CD1c-positive myeloid dendritic cell (primary cell): ENCODE data around the gene NEIL1.
"Not testable (repeated sequence)": the region's sequence is repeated elsewhere in the genome, so short reads cannot be mapped to it uniquely, and the experiment has no call there.

Experiments
- DNase-seq: peaks from one replicate; pipeline ENCODE4 v3.0.0-alpha.2; 2016; ENCODE audit errors: extremely low spot score

The NEIL1 gene, protein sequence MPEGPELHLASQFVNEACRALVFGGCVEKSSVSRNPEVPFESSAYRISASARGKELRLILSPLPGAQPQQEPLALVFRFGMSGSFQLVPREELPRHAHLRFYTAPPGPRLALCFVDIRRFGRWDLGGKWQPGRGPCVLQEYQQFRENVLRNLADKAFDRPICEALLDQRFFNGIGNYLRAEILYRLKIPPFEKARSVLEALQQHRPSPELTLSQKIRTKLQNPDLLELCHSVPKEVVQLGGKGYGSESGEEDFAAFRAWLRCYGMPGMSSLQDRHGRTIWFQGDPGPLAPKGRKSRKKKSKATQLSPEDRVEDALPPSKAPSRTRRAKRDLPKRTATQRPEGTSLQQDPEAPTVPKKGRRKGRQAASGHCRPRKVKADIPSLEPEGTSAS

GRCh38 chr15:75346796-75347221 lies at the start of gene NEIL1:
Gene NEIL1, plus strand, starts transcription at chr15:75347039. Its CDS starts 1,867 bp downstream, at chr15:75348906.
- no peak for DNase-seq

DNA sequence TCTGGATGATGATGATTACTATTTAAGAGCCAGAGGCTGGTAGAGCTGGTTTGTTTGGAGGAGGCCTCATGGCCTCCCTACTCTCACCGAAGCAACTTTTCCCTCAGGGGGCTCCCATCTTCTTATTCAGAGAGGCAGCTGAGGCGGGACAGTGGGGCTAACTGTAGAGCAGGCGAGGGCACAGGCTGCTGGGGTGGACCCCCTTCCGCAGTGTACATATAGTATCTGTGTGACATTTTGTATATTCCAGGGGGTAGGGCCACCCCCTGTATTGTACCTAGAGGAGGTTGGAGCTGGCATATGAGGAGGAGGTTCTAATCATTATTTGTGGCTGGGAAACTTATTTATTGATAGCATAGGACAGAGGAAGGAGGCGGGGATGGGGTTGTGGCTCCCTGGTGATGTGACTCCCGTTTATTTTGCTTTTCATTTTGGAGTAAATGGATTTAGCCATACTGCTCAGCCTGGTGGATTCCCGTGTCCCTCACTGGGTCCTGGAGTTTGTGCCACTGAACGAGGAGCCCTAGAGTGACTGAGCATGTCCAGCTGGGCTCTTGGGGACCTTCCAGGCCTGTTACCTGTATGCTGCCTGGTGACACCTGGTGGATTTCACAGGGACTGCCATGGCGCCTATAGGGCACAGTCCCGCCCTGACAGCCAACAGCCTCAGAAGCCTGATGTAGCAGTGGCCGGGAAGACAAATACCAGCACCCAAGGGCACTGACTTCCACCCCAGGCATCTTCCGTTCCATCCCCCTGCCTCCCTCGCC lies 48.1 kb upstream of the NEIL1 start:
- not testable (repeated sequence) for DNase-seq

DNA sequence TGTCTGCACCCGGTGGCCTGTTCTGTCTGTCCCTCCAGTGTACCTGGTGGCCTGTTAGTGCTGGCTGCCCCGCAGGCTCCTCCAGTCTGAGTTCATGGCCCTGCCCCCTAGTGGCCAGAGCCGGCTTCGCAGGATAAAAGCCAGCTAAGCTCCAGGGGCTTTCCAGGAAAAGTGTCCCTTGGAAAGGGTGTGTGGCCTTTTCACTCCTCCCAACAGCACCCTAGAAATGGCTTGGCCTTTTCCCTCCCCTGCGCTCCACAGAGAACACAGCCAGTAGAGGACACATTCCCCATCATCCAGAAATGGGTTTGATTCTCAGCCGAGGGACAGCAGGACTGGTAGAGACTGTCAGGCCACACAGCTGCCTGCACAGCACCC lies 47.5 kb upstream of the NEIL1 start:
- DNase-seq = not testable (repeated sequence)

- not testable (repeated sequence) for DNase-seq
These were observed 46.8 kb upstream of the NEIL1 start for GRCh38 chr15:75300026-75300425.

DNA sequence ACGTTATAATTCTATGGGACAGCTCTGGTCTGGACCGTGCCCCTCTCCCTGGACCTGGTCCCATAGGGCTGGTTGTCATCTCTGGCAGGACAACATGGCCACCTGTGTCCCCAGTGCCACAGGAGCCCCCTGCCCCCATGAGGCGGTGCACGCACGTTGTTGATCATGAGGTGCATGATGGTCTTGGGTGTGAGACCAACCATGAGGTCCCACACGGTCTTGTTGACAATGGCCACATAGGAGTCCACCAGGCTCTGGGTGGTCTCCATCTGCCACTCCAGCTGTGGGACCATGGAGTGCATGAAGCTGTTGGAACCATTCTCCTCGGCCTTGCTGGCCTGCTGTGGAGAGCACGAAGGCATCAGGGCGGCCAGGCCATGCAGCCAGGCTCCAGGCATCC lies 44.5 kb upstream of the NEIL1 start:
- DNase-seq = no peak

- not testable (repeated sequence) for DNase-seq
These were observed 44.1 kb upstream of the NEIL1 start for GRCh38 chr15:75302753-75303152.

DNA sequence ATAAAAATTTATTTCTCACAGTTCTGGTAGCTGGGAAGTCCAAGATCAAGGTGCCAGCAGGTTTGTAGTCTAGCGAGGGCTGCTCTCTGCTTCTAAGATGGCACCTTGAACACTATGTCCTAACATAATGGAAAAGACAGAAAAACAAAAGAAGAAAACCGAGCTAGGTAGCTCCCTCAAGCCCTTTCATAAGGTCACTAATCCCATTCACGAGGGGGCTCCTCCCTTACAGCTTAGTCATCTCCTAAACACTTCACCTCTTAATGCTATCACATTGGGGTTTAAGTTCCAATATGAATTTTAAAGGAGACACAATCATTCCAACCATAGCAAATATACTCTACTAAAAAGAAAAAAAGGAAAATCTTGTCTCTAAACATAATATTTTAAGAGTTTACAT lies 40.7 kb upstream of the NEIL1 start:
- DNase-seq = no peak

GRCh38 chr15:75307778-75308390 lies 39.0 kb upstream of the NEIL1 start:
- peak; percentile 8 for DNase-seq

DNA sequence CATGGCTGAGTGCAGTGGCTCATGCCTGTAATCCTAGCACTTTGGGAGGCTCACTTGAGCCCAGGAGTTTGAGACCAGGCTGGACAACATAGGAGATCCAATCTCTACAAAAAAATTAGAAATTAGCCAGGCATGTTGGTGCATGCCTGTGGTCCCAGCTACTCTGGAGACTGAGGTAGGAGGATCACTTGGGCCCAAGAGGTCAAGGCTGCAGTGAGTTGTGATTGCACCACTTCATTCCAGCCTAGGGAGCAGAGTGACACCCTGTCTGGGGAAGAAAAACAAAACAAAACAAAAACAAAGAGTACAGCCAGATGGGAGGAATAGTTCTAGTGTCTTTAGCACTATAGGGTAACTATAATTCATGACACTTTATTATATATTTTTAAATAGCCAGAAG lies 37.1 kb upstream of the NEIL1 start:
- DNase-seq = no peak

GRCh38 chr15:75312548-75312947 lies 34.3 kb upstream of the NEIL1 start:
- not testable (repeated sequence) for DNase-seq

DNA sequence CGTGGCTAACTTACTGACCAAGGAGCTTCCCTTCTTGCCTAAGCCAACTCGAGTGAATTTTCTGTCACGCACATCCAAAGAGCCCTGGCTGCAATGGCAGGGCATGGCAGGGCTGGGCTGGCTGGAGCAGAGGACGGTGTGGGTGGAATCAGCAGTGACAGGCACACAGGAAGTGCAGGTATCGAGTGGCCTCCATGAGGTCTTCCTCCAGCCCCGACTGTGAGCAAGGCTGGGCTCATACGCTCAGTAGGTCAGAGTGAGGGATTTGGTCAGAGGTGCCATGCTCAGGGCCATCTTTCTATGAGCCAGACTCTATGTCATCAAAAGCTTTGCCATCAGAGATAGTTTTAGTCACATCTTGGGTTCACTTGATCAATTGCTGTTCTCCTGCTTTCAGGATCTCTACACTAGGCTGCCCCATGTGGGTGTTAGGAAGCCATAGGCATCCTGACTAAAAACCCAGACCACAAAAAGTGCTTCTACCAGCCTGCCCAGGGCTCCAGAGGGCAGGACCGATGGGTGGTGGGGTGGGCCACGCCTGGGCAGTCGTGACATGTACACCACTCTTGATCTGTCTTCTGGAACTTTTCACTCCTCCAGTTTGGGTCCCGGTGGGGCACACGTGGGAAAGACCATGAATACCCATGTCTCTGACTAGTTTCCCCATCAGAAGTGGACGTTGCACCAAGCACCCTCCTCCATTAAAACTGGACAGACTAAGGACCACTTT lies 33.6 kb upstream of the NEIL1 start:
- no peak for DNase-seq

GRCh38 chr15:75314552-75315290 lies 32.1 kb upstream of the NEIL1 start:
- DNase-seq = no peak

DNA sequence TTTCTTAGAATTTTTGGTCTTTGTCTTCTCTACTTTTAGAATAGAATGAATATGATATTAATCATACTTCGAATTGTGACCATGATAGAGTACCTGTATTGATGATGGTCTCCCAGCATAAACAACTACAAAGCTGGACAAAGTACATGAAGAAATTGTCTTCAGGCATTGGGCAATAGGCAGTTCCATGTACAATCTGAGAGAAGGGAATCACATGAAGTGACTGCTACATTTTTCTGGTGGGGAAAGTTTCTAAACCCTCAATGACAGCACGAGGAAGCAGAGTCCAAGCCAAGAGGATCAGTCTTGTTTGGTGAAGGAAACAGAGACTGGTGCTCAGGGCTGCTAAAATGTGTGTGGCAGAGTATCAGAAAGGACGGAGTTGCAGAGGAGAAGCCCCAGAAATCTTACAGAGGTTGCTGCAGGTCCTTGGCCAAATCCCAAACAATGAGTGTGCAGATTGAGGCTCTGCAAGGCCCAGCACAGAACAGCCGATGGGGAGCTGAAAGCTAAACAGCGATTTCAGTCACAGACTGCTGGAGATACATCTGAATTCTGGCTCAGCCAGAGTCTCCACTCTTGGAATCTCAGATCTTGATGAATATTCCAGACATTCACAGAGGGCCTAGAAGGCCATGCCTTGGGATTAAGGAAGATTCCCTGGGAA lies 27.5 kb upstream of the NEIL1 start:
- DNase-seq = not testable (repeated sequence)

DNA sequence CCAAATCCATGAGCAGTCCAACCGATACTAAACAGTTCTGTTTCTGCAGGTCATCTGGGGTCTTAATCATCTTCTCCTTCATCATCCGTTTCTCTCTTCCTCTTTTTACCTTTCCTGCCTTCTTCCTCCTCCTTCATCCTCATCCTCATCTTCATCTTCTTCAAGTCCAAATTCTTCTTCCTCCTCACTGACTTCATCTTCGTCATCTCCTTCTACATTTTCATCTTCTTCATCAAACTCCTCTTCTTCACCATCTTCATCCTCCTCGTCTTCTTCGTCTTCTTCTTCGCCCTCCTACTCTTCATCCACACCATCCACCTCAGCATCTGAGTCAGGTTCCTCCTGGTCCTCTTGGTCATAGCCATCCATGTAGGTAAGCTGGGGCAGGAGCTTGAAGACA lies 25.1 kb upstream of the NEIL1 start:
- no peak for DNase-seq

- no peak for DNase-seq
These were observed 20.9 kb upstream of the NEIL1 start for GRCh38 chr15:75325922-75326321.

DNA sequence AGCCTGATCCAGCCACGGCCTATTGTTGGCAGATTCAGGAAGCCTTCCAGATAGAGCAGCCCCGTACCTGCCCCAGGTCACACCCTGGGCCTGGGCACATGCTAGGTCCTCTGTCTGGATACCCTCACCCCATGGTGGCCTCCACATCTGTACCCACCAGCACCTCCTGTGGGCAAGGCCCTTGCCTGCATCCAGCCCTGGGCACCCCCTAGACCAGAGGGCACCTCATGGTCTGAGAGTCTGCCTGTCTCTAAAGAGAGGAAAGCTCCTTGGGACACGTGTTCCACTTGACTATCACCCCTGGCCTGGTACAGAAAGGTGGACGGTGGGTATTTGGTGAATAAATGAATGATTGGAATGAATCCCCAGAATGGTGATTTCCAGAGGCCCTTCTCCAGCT lies 19.8 kb upstream of the NEIL1 start:
- no peak for DNase-seq

DNA sequence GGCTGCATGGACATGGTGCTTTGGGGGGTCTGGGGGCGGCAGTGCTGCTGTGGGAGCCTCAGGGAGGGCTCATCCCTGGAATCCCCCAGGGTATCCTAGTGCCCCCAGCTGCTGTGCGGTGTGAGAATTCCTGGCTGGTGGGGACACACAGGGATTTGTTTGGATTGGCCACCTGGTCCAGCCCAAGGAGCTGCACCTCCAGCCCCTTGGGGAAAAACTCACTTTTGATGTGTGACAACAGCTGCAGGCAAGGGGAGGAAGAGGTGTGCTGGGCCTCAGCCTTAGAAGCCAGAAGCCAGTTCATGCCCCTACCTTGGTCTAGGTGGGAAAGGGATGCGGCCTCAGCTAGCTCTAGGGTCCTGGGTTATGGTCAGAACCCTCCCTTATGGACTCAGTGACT lies 19.3 kb upstream of the NEIL1 start:
- no peak for DNase-seq

DNA sequence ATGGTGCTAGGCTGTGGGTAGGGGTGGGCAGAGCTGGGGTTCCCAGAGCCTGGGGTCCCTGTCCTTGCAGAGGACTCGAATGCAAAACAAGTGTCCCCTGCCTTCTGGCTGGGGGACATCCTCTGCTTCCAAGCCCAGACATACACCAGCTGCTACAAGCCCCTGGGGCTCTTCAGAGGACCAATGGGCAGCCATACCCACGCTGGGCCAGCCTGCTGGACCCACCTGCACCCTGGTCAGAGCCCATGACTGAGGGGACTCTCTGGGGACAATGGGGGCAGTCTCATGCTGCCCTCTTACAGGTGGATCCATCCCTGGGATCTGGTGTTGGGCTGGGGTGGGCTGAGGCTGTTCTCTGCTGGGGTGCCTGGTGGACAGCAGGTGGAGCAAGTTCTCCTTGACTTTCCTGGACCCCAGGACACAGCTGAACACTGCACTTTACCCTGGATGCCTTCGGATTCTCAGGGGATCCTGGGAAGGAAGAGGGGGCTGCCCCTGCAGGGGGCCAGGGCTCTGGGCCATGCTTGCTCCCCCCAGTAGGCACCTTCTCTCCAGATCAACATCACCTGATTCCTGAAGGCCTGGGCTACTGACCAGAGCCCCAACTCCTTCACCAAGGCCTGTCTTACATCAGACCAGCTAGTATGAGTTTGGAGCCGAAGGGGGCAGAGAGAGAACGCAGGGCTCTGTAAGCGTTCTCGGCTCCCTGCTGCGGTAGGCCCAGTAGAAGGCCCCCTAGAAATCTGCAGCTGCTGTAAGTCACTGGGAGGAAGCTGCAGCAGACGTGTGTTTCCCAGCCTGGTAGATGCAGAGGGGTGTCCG lies 18.1 kb upstream of the NEIL1 start:
- DNase-seq = no peak

- DNase-seq = no peak
These were observed 17.3 kb upstream of the NEIL1 start for GRCh38 chr15:75329571-75329970.

GRCh38 chr15:75332093-75332492 lies 14.7 kb upstream of the NEIL1 start:
- not testable (repeated sequence) for DNase-seq
